Fibroblast of lung (primary cell): ENCODE results near the gene WDR75.

Experiments
- EZH2 ChIP-seq: IDR thresholded peaks from 2 replicates; pipeline ENCODE4 v1.5.1; 2012; ENCODE audit warnings: low read length, control low read depth, mild to moderate bottlenecking; ENCODE audit errors: missing control alignments
- TF ChIP-seq, protein P1 (sequence below), 2 donors: IDR thresholded peaks in 1 of 2; conservative IDR thresholded peaks in 1 of 2; 1 replicate in 1 of 2; 2 replicates in 1 of 2; pipeline ENCODE4 v1.5.1; 2011 to 2012; ENCODE audit warnings: low read length in 2 of 2, control low read depth in 1 of 2, inconsistent platforms in 1 of 2, low read depth in 1 of 2, mild to moderate bottlenecking in 1 of 2

DNA sequence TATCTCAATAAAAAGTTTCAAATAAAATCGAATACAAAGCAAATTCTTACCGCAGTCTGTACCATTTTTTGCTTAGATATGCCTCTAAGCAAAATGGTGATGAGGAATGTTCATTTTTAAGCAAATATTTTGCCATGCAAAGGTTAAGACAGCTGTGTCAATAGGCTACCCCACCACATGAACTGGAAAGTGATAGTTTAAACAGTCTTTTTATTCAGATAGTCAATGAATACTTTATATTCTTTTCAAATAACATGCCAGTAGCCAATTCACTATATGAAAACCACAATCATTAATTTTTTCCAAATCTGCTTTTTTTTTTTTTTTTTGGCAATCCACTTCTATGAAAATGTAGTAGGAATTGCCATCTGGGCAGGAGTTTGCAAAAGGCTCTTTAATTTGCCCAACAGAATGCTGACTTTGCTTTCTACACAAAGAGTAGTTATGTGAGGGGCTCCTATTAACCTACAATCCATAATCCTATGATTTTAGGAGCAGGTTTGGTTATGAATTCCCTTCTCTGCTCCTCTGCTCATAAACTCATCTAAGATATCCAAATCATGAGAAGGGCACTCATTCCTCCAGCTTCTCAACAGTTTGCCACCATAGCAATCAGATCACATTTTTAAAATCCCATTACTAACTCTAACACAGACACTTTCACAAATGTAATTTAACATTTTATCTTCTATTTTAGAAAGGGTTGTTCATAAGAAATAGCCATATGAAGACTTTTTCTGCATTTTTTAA lies 70.1 kb downstream of the WDR75 start:
- TF ChIP-seq, protein P1, sequence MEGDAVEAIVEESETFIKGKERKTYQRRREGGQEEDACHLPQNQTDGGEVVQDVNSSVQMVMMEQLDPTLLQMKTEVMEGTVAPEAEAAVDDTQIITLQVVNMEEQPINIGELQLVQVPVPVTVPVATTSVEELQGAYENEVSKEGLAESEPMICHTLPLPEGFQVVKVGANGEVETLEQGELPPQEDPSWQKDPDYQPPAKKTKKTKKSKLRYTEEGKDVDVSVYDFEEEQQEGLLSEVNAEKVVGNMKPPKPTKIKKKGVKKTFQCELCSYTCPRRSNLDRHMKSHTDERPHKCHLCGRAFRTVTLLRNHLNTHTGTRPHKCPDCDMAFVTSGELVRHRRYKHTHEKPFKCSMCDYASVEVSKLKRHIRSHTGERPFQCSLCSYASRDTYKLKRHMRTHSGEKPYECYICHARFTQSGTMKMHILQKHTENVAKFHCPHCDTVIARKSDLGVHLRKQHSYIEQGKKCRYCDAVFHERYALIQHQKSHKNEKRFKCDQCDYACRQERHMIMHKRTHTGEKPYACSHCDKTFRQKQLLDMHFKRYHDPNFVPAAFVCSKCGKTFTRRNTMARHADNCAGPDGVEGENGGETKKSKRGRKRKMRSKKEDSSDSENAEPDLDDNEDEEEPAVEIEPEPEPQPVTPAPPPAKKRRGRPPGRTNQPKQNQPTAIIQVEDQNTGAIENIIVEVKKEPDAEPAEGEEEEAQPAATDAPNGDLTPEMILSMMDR (conservative IDR thresholded peaks at IDR 0.05 in 1 of 2, IDR thresholded peaks at IDR 0.05 in 1 of 2; ENCODE audit: low read depth in 1 of 2, low read length in 2 of 2) = no peak
- no peak for TF ChIP-seq EZH2
